ENCODE measurements around the gene UNC13B.

GRCh38 chr9:35285731-35286130 is 123.9 kb downstream of the UNC13B start:
- TF ChIP-seq, protein P1, sequence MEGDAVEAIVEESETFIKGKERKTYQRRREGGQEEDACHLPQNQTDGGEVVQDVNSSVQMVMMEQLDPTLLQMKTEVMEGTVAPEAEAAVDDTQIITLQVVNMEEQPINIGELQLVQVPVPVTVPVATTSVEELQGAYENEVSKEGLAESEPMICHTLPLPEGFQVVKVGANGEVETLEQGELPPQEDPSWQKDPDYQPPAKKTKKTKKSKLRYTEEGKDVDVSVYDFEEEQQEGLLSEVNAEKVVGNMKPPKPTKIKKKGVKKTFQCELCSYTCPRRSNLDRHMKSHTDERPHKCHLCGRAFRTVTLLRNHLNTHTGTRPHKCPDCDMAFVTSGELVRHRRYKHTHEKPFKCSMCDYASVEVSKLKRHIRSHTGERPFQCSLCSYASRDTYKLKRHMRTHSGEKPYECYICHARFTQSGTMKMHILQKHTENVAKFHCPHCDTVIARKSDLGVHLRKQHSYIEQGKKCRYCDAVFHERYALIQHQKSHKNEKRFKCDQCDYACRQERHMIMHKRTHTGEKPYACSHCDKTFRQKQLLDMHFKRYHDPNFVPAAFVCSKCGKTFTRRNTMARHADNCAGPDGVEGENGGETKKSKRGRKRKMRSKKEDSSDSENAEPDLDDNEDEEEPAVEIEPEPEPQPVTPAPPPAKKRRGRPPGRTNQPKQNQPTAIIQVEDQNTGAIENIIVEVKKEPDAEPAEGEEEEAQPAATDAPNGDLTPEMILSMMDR (IDR thresholded peaks at IDR 0.05; ENCODE audit: control extremely low read depth in 1 of 3, insufficient read depth in 1 of 3, low read depth in 1 of 3, low read length in 3 of 3) = no peak
- TF ChIP-seq EZH2 (IDR thresholded peaks at IDR 0.05; ENCODE audit: low read depth, low read length, severe bottlenecking) = no peak
- no peak for TF ChIP-seq HDAC2 (IDR thresholded peaks at IDR 0.05; ENCODE audit: borderline replicate concordance in 1 of 2, low read depth in 2 of 2, low read length in 2 of 2)
- TF ChIP-seq YY1 (IDR thresholded peaks at IDR 0.05; ENCODE audit: low read depth, low read length) = no peak
- no peak for TF ChIP-seq JUND (IDR thresholded peaks at IDR 0.05; ENCODE audit: low read length)
- TF ChIP-seq BACH1 (IDR thresholded peaks at IDR 0.05; ENCODE audit: low read length) = no peak
- no peak for TF ChIP-seq TAF1 (IDR thresholded peaks at IDR 0.05; ENCODE audit: low read depth, low read length)
- TF ChIP-seq BRCA1 (IDR thresholded peaks at IDR 0.05; ENCODE audit: low read depth, low read length) = no peak
- TF ChIP-seq EP300 (IDR thresholded peaks at IDR 0.05; ENCODE audit: borderline replicate concordance in 1 of 2, low read depth in 2 of 2, low read length in 2 of 2) = no peak
- TF ChIP-seq SUZ12 (IDR thresholded peaks at IDR 0.05; ENCODE audit: low read length) = no peak
